HG03469 (cell line): ENCODE results near the gene BLCAP.

ENCODE experiments used
- ATAC-seq: cut with Tn5 transposase; IDR thresholded peaks from one replicate; pipeline ENCODE4 v1.9.1; 2021; ENCODE audit warnings: mild to moderate bottlenecking, moderate library complexity, moderate number of reproducible peaks; ENCODE audit not compliant: unreplicated experiment

Gene BLCAP

DNA sequence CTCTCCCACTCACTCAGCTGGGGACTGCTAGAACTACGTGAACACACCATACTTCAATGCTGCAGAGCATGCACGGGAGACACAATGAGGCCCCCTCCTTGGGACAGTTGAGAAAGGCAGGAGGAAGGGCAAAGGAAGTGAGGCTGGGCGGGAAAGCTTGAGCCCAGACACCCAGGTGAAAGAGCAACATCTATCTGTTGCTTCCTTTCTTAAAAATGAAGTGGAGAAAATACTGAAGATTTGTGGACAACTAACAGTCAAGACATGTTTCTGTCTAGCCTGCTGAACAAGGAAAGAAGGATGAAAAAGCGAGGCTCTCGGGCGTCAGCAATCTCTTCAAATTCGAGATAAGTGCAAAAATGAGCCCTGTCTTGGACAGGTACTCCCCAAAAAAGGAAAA is 9.6 kb downstream of the BLCAP start:
- ATAC-seq, result no peak

GRCh38 chr20:37516811-37517750 is 10.6 kb downstream of the BLCAP start:
- ATAC-seq, result no peak

GRCh38 chr20:37515876-37516275 is 11.8 kb downstream of the BLCAP start:
- no peak for ATAC-seq

GRCh38 chr20:37513779-37514359 is 13.8 kb downstream of the BLCAP start:
- ATAC-seq, result no peak

- no peak for ATAC-seq
Observed at GRCh38 chr20:37511610-37512275, 15.9 kb downstream of the BLCAP start.

- no peak for ATAC-seq
Observed at GRCh38 chr20:37510226-37510625, 17.4 kb downstream of the BLCAP start.

DNA sequence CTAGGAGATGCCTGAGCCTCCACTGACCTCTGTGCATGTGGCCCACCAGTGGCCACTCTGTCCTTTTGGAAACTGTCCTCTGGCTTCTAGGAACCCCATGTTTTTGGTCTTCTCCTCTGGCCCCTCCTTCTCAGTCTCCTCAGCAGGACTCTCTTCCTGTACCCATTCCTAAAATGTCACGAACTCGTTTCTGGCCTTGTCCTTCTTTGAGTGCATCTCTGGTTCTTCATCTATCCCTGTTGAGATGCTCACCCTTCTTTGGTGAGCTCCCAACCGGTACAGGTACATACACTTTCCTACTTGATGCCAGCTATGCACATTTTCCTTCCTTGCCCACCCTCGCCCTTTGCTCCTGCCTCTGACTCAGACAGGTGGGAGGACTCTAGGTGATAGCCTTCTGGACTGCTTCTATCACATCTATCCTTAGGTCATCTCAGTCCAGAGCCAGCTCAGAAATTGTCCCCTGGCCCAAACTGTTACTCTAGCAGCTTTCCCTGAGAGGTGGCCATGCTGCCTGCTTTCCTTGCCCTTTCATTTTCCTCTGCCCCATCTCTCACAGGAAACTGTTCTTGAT is 21.4 kb downstream of the BLCAP start:
- ATAC-seq, result no peak

GRCh38 chr20:37505263-37506151 is 22.2 kb downstream of the BLCAP start:
- no peak for ATAC-seq

DNA sequence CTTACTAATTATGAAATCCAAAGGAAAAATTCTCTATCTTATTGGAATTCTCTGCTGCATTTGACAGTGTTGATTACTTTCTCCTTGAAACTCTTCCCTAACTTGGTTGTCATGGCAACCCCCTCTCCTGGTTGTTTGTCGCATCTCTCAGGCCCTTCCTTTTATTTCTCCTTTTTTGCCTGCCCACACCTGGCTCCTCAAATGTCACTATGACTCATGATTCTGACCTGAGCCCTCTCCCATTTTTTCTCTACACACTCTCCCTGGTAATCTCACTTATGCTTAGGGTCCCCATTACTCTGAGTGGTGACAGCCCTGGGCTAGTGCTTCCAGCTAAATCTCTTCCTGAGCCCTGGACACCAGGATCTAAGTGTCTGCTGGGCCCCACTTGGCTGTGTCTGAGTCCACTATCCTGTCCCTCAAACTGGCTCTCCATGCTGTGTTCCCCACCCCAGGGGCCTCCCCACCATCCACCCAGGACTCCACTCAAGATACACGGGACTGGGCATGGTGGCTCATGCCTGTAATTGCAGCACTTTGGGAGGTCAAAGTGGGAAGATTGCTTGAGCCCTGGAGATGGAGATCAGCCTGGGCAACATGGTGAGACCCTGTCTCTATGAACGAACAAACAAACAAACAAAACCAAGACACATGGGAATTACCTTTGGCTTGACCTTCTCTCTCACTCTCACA is 23.1 kb downstream of the BLCAP start:
- ATAC-seq, result no peak

DNA sequence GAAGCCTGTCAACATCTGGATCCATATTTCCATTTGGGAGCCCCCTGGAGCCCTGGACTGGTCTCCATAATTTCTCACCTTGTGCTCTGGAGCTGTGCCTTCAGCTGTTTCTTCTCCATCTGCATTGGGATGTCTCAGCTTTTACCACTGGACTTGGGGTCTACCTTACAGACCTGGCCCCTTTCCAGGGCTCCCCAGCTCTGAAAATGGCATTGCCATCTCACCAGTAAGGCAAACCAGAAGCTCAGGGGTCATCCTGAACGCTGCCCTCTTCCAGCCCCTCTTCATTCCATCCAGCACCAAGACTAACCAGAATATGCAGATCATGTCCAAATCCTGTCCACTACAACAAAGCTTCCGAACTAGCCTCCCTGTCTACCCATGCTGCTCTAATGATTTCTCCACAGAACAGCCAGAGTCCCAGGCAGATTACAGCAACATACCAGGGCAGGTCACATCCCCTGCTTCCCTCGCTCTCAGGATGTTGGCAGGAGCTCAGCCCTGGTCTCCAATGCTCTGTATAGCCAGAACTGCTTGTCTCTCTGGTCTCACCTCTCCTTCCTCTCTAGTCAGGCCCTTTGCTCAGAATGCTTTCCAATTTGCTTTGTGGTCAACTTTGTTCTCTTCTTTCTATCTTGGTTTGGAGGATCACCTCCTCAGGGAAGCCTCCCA is 24.3 kb downstream of the BLCAP start:
- no peak for ATAC-seq

DNA sequence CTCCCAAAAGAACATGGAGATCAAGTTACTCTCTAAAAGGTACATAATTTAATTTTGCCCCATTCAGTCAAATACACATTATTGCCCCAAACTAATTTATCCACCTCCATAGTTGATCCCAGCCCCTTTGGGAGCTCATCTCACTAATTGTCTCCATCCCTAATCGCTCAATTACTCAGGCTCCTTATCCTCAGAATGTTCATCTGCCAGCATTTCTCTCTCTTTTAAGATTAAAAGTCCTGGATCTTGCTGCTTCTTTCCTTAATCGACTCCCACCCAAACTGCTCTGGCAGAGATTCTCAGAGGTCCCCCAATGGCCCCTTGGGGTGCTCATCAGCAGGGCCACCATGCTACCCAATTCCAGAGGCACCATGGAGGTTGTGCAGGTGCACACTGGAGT is 25.0 kb downstream of the BLCAP start:
- no peak for ATAC-seq

- ATAC-seq, result no peak
Observed at GRCh38 chr20:37501940-37502339, 25.7 kb downstream of the BLCAP start.

- no peak for ATAC-seq
Observed at GRCh38 chr20:37500311-37500710, 27.4 kb downstream of the BLCAP start.

GRCh38 chr20:37498066-37498665 is 29.5 kb downstream of the BLCAP start:
- no peak for ATAC-seq

DNA sequence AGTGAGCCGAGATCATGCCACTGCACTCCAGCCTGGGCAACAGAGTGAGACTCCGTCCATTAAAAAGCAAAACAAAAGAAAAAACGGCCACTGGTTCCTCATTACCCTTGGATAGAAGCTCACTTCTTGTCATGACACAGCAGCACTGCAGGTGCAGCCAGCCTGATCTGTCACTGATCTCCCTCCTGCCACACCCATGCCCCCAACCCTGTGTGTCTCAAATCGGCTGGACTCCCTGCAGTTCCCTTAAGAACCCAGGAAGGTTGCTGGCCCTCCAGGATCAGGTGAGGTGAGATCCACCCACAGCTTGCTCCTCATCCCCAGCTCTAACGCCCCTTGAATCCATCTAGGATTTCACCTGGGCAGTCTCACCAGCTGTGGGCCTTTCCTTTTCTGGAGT is 32.9 kb downstream of the BLCAP start:
- no peak for ATAC-seq

- no peak for ATAC-seq
Observed at GRCh38 chr20:37494301-37494700, 33.4 kb downstream of the BLCAP start.

- ATAC-seq, result no peak
Observed at GRCh38 chr20:37492945-37493344, 34.7 kb downstream of the BLCAP start.

GRCh38 chr20:37492096-37492625 is 35.5 kb downstream of the BLCAP start:
- no peak for ATAC-seq
